Sigmoid colon (tissue), 7 donors: Measurements from ENCODE around the gene LRRC10. TPM values are rescaled to one million over a fixed set of nuclear protein-coding genes. Genes with fewer than 3 reads are reported as not detected.

Source experiments
- DNase-seq: peaks from one replicate; pipeline ENCODE4 v3.0.0-alpha.2; 2019
- H3K27ac ChIP-seq, 4 donors: fragments of 200-600 bp; sonication (generic); one replicate each; pipeline ENCODE4 v1.5.1; 2016 to 2019; ENCODE audit warnings: mild to moderate bottlenecking in 1 of 4
- H3K27me3 ChIP-seq, 3 donors: fragments of 200-600 bp; sonication (generic); one replicate each; pipeline ENCODE4 v1.5.1; 2019; ENCODE audit warnings: mild to moderate bottlenecking in 1 of 3
- H3K36me3 ChIP-seq, 4 donors: fragments of 200-600 bp; sonication (generic); one replicate each; pipeline ENCODE4 v1.5.1; 2016 to 2019
- H3K4me1 ChIP-seq, 4 donors: fragments of 200-600 bp; sonication (generic); one replicate each; pipeline ENCODE4 v1.5.1; 2017 to 2019
- H3K4me3 ChIP-seq, 4 donors: fragments of 200-600 bp; sonication (generic); one replicate each; pipeline ENCODE4 v1.5.1; 2017 to 2019; ENCODE audit warnings: mild to moderate bottlenecking in 2 of 4, moderate library complexity in 1 of 4
- H3K9me3 ChIP-seq, 4 donors: fragments of 200-600 bp in 3 of 4; sonication (generic) in 3 of 4; one replicate each; pipeline versions ENCODE4 v1.5.1 to v1.6.1; 2013 to 2019
- EP300 ChIP-seq, 4 donors: sonication (generic); formaldehyde crosslinking; IDR thresholded peaks; one replicate each; pipeline ENCODE4 v1.6.1; 2017; ENCODE audit warnings: antibody characterized with exemption in 4 of 4
- POLR2A ChIP-seq, 2 donors: fragments of 450-650 bp; IDR thresholded peaks; one replicate each; pipeline ENCODE4 v1.6.1; 2016; ENCODE audit warnings: antibody characterized with exemption in 2 of 2, mild to moderate bottlenecking in 2 of 2, moderate library complexity in 2 of 2
- POLR2AphosphoS5 ChIP-seq, 4 donors: sonication (generic); formaldehyde crosslinking; IDR thresholded peaks; one replicate each; pipeline ENCODE4 v1.6.1; 2017; ENCODE audit warnings: antibody characterized with exemption in 4 of 4
- WGBS, 2 donors: extraction: QIAGEN DNeasy Blood & Tissue Kit; methylation state at CpG; one replicate each; pipeline ENCODE4 v1.1.7; 2013; 5-methylcytosine and 5-hydroxymethylcytosine counted together
- intact Hi-C: fragments of 100-400 bp; cut with DNase I; formaldehyde crosslinking; loops from one replicate; pipeline ENCODE4 v1.15.1; 2023
- polyA plus RNA-seq, 3 donors: library from polyadenylated mRNA; stranded (reverse); fragments of 200-250 nt; gene quantifications; one replicate each; pipeline ENCODE4 v1.2.3, GENCODE V29; 2013
- total RNA-seq, 4 donors: library from RNA; depleted of rRNA; stranded (reverse); fragments of >200 nt; gene quantifications; one replicate each; pipeline ENCODE4 v1.1.0, GENCODE V29; 2016
- TF ChIP-seq, protein P1 (sequence below), 4 experiments: fragments of 450-650 bp in 3 of 4; fragments of 200-600 bp in 1 of 4; IDR thresholded peaks; one replicate each; pipeline ENCODE4 v1.5.1; 2016 to 2019; ENCODE audit warnings: antibody characterized with exemption in 4 of 4, mild to moderate bottlenecking in 3 of 4, moderate library complexity in 2 of 4
- donor health status: healthy with polysubstance abuse.
- donor health status: Bipolar disorder and iron deficiency.
- donor health status: healthy.

Gene LRRC10
- total and polyA plus RNA-seq, 7 donors: under 0.01 to 0.01 TPM; not detected in 5

GRCh38 chr12:69639400-69640016, 28.8 kb upstream of the LRRC10 start:
- H3K4me3 ChIP-seq: no peak overlapping the region
- TF ChIP-seq, protein P1, sequence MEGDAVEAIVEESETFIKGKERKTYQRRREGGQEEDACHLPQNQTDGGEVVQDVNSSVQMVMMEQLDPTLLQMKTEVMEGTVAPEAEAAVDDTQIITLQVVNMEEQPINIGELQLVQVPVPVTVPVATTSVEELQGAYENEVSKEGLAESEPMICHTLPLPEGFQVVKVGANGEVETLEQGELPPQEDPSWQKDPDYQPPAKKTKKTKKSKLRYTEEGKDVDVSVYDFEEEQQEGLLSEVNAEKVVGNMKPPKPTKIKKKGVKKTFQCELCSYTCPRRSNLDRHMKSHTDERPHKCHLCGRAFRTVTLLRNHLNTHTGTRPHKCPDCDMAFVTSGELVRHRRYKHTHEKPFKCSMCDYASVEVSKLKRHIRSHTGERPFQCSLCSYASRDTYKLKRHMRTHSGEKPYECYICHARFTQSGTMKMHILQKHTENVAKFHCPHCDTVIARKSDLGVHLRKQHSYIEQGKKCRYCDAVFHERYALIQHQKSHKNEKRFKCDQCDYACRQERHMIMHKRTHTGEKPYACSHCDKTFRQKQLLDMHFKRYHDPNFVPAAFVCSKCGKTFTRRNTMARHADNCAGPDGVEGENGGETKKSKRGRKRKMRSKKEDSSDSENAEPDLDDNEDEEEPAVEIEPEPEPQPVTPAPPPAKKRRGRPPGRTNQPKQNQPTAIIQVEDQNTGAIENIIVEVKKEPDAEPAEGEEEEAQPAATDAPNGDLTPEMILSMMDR (IDR thresholded peaks at IDR 0.05): peak; percentile 20 to 70 (median 53)
- TF ChIP-seq EP300 (IDR thresholded peaks at IDR 0.05): no peak
- 22 to 31% methylated on average over 12 of the region's 12 CpGs for WGBS, 2 donors
- no peaks in the 10 kb centered on the region for H3K36me3 ChIP-seq
- intact Hi-C loops: loop anchor here (2.0 kb wide), 1 partner anchor 283 kb away; no protein-coding TSS in a partner anchor
- H3K27me3 ChIP-seq: no peaks in the 10 kb centered on the region
- DNase-seq: peak; percentile 70
- H3K4me1 ChIP-seq: no peaks in the 10 kb centered on the region
- no peak overlapping the region for H3K27ac ChIP-seq
- H3K9me3 ChIP-seq: no peaks in the 10 kb centered on the region

DNA sequence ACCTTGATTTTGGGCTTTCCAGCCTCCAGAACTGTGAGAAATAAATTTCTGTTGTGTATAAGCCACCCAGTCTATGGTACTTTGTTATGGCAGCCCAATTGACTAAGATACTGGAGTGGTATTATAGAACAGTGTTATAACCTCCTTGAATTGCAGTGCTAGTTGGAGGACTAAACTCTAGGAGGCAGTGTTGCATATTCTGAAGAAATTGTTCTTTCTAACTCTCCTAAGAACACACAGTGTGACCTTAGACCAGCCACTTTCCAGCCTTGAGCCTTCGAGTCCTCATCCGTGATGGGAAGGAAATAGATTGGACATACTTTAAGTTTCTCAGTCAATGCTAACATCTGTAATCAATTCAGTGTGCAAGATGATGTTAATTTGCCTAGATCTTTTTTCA, 22.4 kb upstream of the LRRC10 start:
- no peak for TF ChIP-seq EP300 (IDR thresholded peaks at IDR 0.05)
- TF ChIP-seq POLR2A (IDR thresholded peaks at IDR 0.05): no peak
- no peak for TF ChIP-seq POLR2AphosphoS5 (IDR thresholded peaks at IDR 0.05)
- TF ChIP-seq, protein P1 (IDR thresholded peaks at IDR 0.05): no peak
- DNase-seq: no peak
- H3K36me3 ChIP-seq: no peaks in the 10 kb centered on the region
- H3K4me3 ChIP-seq: no peak overlapping the region
- intact Hi-C loops: no loop called here
- H3K9me3 ChIP-seq: no peaks in the 10 kb centered on the region
- H3K27me3 ChIP-seq: no peaks in the 10 kb centered on the region
- no peak overlapping the region for H3K27ac ChIP-seq
- H3K4me1 ChIP-seq: no peaks in the 10 kb centered on the region
- 97 to 99% methylated on average over 2 of the region's 2 CpGs for WGBS, 2 donors

DNA sequence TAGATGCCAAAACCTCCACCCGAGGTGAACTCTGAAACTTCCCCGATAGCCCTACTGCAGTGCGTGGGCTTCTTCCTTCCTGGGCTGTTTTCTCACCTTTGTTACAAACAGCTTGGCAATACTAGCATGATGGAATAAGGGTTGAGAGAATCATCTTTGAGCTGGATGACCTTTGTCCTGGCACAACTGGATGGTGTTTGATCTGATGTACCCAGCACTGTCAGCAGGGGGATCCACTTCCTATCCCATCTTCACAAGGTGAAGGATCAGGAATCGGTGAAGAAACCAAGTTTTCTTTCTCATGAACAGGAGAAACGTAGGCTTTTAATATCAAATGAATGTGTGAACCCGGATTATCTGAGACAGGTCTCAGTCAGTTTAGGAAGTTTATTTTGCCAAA, 19.5 kb upstream of the LRRC10 start:
- no peak for DNase-seq
- no peaks in the 10 kb centered on the region for H3K4me1 ChIP-seq
- no peak overlapping the region for H3K4me3 ChIP-seq
- H3K27ac ChIP-seq: no peak overlapping the region
- H3K9me3 ChIP-seq: no peaks in the 10 kb centered on the region
- TF ChIP-seq EP300 (IDR thresholded peaks at IDR 0.05): no peak
- TF ChIP-seq, protein P1 (IDR thresholded peaks at IDR 0.05): no peak
- no peak for TF ChIP-seq POLR2AphosphoS5 (IDR thresholded peaks at IDR 0.05)
- TF ChIP-seq POLR2A (IDR thresholded peaks at IDR 0.05): no peak
- intact Hi-C loops: no loop called here
- H3K27me3 ChIP-seq: no peaks in the 10 kb centered on the region
- WGBS, 2 donors: 77 to 91% methylated on average over 6 of the region's 6 CpGs
- no peaks in the 10 kb centered on the region for H3K36me3 ChIP-seq

- no peak for DNase-seq
- Histone ChIP-seq H3K27me3 (no peaks in the 10 kb centered on the region), H3K4me3 (no peak overlapping the region), H3K36me3 (no peaks in the 10 kb centered on the region), H3K4me1 (no peaks in the 10 kb centered on the region), H3K27ac (no peak overlapping the region), H3K9me3 (no peaks in the 10 kb centered on the region)
- TF ChIP-seq, protein P1 (IDR thresholded peaks at IDR 0.05): no peak
- TF ChIP-seq POLR2A (IDR thresholded peaks at IDR 0.05): no peak
- TF ChIP-seq EP300 (IDR thresholded peaks at IDR 0.05): no peak
- TF ChIP-seq POLR2AphosphoS5 (IDR thresholded peaks at IDR 0.05): no peak
- intact Hi-C loops: no loop called here
- WGBS, 2 donors: 75 to 91% methylated on average over 8 of the region's 8 CpGs
These were observed 16.8 kb upstream of the LRRC10 start for GRCh38 chr12:69627501-69627900.

GRCh38 chr12:69623970-69624369, 13.3 kb upstream of the LRRC10 start:
- Histone ChIP-seq H3K9me3 (no peaks in the 10 kb centered on the region), H3K36me3 (no peaks in the 10 kb centered on the region), H3K27me3 (no peaks in the 10 kb centered on the region), H3K4me3 (no peak overlapping the region), H3K4me1 (no peaks in the 10 kb centered on the region), H3K27ac (no peak overlapping the region)
- no peak for DNase-seq
- TF ChIP-seq EP300 (IDR thresholded peaks at IDR 0.05): no peak
- no peak for TF ChIP-seq POLR2A (IDR thresholded peaks at IDR 0.05)
- TF ChIP-seq, protein P1 (IDR thresholded peaks at IDR 0.05): no peak
- no peak for TF ChIP-seq POLR2AphosphoS5 (IDR thresholded peaks at IDR 0.05)
- 91 to 94% methylated on average over 13 of the region's 13 CpGs for WGBS, 2 donors
- intact Hi-C loops: no loop called here
